Measurements from ENCODE around the gene LRRK1. TPM values are rescaled to one million over a fixed set of nuclear protein-coding genes. Genes with fewer than 3 reads are reported as not detected.

The LRRK1 gene
- total RNA-seq, 4 donors from 2014 or later: 2.6 to 36.6 (median 13.1) TPM

DNA sequence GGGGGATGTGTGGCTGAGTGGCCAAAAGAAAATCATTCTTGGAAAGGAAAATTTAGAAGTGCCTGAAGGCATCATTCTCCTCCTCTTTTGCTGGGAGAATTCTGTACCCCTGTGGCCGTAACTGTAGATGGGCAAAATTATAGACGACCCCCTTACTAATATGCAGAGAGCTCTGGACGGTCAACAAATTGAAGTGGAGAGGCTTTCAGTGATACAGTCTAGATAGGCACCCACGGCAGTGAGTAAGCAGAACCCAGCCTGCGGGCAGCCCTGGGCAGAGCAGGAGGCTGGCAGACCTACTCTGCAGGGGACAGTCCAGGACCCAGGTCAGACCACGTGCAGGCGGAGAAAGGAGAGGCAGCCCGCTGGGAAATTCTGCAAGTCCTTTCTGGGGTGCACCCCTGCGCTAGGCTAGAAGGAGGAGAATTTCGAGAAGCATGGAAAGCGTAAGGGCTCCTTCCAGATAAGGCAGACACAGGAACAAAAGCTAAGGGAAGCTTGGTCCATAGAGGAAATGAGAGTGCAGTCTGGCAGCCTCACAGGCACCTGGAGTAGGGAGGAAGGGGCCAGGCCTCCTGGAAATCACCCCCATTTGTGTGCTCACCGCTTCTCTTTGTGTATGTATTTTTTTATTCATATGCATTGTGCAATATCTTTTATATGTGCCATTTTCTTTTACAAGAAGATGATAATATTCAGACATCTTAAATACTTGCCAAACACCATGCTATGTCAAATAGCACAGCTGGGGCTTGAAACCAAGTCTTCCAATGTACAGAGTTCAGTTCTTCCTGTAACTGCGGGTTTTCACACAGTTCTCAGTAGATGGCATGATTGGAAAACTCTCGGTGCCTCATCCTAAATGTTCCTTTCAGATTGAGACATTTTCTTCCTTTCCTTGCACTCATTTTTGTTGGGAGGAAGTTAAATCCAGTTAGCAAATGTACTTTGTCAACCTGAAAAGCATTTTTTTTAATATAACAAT lies 40.2 kb downstream of the LRRK1 start:
- Histone ChIP-seq H3K4me3 (no peak overlapping the region), H3K27me3 (no peaks in the 10 kb centered on the region), H3K4me1 (no peaks in the 10 kb centered on the region), H3K36me3 (no peaks in the 10 kb centered on the region), H3K9me3 (no peaks in the 10 kb centered on the region), H3K27ac (no peak overlapping the region)
- DNase-seq: no peak
- intact Hi-C loops (cut with DNase I; ENCODE audit: low total_unique reads): no loop called here
- TF ChIP-seq, protein P1, sequence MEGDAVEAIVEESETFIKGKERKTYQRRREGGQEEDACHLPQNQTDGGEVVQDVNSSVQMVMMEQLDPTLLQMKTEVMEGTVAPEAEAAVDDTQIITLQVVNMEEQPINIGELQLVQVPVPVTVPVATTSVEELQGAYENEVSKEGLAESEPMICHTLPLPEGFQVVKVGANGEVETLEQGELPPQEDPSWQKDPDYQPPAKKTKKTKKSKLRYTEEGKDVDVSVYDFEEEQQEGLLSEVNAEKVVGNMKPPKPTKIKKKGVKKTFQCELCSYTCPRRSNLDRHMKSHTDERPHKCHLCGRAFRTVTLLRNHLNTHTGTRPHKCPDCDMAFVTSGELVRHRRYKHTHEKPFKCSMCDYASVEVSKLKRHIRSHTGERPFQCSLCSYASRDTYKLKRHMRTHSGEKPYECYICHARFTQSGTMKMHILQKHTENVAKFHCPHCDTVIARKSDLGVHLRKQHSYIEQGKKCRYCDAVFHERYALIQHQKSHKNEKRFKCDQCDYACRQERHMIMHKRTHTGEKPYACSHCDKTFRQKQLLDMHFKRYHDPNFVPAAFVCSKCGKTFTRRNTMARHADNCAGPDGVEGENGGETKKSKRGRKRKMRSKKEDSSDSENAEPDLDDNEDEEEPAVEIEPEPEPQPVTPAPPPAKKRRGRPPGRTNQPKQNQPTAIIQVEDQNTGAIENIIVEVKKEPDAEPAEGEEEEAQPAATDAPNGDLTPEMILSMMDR (IDR thresholded peaks at IDR 0.05): no peak
- no peak for TF ChIP-seq POLR2A (IDR thresholded peaks at IDR 0.05)

DNA sequence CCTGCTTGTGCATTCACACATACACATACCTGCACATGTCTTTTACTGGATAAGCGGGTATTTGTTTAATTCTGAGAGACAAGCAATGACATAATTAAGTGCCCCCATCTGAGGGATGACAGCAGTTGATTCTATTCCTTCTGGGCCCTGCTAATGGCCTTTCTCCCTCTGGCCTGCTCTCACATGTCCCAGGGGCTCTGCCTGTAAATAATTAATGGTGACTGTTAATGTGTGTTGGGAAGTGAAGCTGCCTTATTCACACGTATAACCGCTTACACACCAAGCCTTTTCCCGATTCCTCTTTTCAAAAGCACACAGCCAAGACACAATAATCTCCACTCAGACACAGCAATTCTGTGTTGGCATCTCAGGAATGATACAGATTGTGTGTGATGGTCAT lies 47.8 kb downstream of the LRRK1 start:
- Histone ChIP-seq H3K9me3 (no peaks in the 10 kb centered on the region), H3K27ac (no peak overlapping the region), H3K4me3 (no peak overlapping the region), H3K36me3 (no peaks in the 10 kb centered on the region), H3K27me3 (no peaks in the 10 kb centered on the region), H3K4me1 (no peaks in the 10 kb centered on the region)
- DNase-seq: no peak
- intact Hi-C loops (cut with DNase I; ENCODE audit: low total_unique reads): no loop called here
- no peak for TF ChIP-seq POLR2A (IDR thresholded peaks at IDR 0.05)
- TF ChIP-seq, protein P1 (IDR thresholded peaks at IDR 0.05): no peak

DNA sequence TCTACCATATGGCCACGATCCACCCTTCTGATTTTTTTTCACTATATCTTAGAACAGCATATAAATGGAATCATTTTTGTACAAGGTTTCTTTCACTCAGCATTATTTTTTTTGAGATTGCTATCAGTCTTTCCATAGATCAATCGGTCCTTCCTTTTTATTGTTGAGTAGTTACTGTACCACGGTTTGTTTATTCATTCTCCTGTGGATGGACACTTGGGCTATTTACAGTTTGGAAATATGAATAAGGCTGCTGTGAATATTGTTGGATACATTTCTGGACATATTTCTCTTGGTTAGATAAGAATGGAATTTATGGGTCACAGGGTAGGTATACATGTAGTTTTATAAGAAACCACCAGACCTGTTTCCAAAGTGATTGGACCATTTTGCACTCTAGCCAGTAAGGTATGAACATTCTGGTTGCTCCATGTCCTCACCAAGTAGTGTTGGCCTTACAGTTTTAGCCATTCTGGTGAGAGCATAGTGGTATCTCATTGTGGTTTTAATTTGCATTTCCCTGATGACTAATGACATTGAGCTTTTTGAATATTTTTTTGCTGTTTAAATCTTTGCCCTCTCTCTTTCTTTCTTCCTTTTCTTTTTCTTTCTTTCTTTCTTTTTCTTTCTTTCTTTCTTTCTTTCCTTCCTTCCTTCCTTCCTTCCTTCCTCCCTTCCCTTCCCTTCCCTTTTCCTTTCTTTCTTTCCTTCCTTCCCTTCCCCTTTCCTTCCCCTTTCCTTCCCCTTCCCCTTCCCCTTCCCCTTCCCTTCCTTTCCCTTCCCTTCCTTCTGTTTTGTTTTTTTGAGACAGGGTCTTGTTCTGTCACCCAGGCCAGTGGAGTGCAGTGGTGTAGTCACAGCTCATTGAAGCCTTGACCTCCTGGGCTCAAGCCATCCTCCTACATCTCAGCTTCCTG lies 49.2 kb downstream of the LRRK1 start:
- no peak overlapping the region for H3K4me3 ChIP-seq
- no peaks in the 10 kb centered on the region for H3K4me1 ChIP-seq
- no peak for DNase-seq
- no peaks in the 10 kb centered on the region for H3K27me3 ChIP-seq
- H3K9me3 ChIP-seq: no peaks in the 10 kb centered on the region
- intact Hi-C loops (cut with DNase I; ENCODE audit: low total_unique reads): no loop called here
- TF ChIP-seq, protein P1 (IDR thresholded peaks at IDR 0.05): no peak
- H3K27ac ChIP-seq: no peak overlapping the region
- no peaks in the 10 kb centered on the region for H3K36me3 ChIP-seq

DNA sequence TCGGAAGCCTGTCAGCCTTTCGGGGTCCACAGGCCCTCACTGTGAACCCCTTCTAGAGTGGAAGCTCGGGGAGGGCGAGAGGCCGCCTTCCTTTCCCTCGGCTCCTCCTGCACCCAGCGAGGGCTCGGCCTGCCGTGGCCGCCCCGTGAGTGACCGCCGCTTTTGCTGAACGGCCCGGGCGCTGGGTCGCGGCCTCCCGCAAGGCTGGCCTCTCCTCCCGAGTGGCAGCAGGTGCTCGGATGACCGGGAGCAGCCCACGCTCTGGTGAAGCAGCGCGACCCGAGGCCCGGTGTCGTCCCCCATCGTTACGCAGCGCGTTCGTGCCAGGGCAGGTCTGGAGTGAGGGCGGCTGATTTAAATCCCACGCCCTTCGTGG lies 53.8 kb downstream of the LRRK1 start:
- Histone ChIP-seq H3K4me1 (no peaks in the 10 kb centered on the region), H3K4me3 (no peak overlapping the region), H3K27ac (no peak overlapping the region), H3K27me3 (no peaks in the 10 kb centered on the region), H3K36me3 (no peaks in the 10 kb centered on the region), H3K9me3 (no peaks in the 10 kb centered on the region)
- TF ChIP-seq, protein P1 (IDR thresholded peaks at IDR 0.05): no peak
- TF ChIP-seq POLR2A (IDR thresholded peaks at IDR 0.05): no peak
- no peak for DNase-seq
- intact Hi-C loops (cut with DNase I; ENCODE audit: low total_unique reads): no loop called here

Measured in uterus (tissue), 4 donors.